ENCODE data around the gene RGL4.
"Not testable (repeated sequence)": the region's sequence is repeated elsewhere in the genome, so short reads cannot be mapped to it uniquely, and the experiment has no call there.

The RGL4 gene, protein sequence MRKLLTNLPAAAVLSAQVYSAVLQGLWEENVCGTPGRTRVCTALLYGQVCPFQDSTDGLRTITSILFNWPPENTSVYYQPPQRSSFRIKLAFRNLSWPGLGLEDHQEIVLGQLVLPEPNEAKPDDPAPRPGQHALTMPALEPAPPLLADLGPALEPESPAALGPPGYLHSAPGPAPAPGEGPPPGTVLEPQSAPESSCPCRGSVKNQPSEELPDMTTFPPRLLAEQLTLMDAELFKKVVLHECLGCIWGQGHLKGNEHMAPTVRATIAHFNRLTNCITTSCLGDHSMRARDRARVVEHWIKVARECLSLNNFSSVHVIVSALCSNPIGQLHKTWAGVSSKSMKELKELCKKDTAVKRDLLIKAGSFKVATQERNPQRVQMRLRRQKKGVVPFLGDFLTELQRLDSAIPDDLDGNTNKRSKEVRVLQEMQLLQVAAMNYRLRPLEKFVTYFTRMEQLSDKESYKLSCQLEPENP

DNA sequence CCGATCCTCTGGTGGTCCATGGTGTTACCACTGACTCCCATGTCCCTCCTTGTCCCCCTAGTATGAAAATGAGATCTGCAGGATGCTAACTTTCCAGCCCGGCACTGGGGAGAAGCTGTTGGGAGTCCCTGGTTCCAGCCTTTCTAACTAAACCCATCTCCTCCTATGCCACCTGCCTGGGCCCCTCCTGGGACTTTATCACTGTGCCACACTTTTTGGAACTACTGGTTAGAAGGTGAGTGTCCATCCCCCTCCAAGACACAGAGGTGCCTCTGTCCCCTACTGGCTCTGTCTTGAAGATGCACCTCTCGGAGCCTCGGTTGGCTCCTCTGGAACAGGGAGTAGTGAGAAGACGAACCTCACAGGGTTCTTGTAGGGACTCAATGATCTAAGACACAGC, at the start of gene RGL4:
Gene RGL4, plus strand, starts transcription at position 301 of the 400 bp plus-strand sequence. CDS start 1,018 bp downstream, outside the sequence.
- DNase-seq = no peak

DNA sequence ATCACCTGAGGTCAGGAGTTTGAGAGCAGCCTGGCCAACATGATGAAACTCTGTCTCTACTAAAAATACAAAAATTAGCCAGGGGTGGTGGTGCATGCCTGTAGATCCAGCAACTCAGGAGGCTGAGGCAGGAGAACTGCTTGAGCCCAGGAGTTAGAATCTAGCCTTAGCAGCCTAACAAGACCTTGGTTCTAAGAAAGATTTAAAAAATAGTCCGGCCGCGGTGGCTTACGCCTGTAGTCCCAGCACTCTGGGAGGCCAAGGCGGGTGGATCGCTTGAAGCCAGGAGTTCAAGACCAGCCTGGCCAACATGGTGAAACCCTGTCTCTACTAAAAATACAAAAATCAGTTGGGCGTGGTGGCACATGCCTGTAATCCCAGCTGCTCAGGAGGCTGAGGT, 44.3 kb upstream of the RGL4 start:
- DNase-seq = not testable (repeated sequence)

DNA sequence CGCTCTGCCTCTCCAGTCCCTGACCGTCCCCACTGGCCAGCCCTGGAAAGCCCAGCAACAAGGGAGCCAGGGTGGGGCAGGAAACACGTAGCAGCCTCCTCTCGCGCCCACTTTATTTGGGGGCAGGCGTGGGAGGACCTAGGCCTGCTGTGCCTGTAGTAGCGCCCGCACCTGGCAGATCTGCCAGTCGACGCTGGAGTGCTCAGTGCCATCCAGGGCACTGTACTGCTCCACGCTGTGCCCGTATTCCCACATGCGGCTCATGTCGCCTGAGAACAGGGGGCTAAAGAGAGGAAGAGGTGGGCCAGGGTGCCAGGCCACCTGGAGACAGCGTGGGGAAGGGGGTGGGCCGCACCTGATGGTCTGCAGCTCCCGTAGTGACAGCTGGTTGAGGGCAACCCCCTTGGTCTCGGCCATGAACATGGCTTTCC, 41.7 kb upstream of the RGL4 start:
- DNase-seq = no peak

DNA sequence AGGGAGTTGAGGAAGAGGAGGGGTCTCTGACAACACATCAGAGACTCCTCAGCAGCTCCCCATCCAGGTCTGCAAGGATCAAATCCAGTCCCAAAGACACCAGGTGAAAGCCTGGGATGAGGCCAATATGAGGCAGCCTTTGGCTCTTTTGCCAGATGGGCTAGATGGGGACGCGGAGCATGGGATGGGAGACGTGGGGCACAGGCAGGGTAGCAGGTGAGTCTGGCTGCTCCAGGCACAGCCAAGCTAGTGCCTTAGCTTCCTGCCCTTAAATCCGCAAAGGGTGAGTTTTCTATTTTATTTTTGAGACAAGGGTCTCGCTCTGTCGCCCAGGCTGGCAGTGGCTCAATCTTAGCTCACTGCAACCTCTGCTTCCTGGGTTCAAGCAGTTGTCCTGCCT, 39.1 kb upstream of the RGL4 start:
- no peak for DNase-seq

DNA sequence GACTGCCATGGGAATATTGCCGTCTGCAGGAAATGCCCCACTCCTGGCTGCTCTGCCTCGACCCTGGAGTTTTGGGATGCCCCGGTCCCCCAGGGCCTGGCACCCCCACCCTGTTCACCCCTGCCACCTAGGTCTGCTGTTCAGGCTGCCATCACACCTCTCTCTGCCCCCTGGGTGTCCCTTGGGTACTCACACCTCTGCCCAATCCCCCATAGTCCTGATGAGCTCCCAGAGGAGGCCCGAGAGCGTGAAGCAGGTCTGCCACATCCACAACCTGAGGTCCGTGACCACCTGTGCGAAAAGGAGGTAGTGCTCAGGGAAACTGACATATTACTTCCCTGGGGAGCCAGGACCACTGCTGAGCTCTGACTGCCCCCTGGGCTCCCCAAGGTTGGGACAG, 38.5 kb upstream of the RGL4 start:
- DNase-seq = no peak

- no peak for DNase-seq
Observed at GRCh38 chr22:23652711-23653110, 38.1 kb upstream of the RGL4 start.

GRCh38 chr22:23655891-23656475, 34.8 kb upstream of the RGL4 start:
- DNase-seq = no peak

GRCh38 chr22:23657727-23658126, 33.1 kb upstream of the RGL4 start:
- DNase-seq = no peak

GRCh38 chr22:23660381-23660780, 30.4 kb upstream of the RGL4 start:
- not testable (repeated sequence) for DNase-seq

GRCh38 chr22:23670378-23671295, 20.2 kb upstream of the RGL4 start:
- no peak for DNase-seq

DNA sequence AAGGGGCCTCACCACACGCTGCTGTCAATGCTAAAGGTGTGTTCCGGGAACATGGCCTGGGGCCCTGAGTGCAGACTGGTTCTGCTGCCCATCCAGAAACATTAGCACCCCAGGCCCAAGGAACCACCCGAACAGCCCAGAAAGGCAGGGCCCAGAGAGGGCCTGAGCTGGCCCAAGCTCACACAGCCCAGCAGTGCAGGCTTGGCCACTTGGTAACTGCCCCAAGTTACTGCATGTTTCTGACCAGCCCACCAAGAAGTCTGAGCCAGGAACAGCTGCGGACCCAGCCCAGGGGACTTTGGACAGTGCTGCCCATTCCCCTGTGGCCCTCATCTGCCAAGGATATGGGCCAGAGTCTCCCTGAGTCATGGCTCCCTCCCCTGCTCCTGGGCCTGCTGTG, 19.4 kb upstream of the RGL4 start:
- DNase-seq = not testable (repeated sequence)

GRCh38 chr22:23672307-23673049, 18.3 kb upstream of the RGL4 start:
- not testable (repeated sequence) for DNase-seq

DNA sequence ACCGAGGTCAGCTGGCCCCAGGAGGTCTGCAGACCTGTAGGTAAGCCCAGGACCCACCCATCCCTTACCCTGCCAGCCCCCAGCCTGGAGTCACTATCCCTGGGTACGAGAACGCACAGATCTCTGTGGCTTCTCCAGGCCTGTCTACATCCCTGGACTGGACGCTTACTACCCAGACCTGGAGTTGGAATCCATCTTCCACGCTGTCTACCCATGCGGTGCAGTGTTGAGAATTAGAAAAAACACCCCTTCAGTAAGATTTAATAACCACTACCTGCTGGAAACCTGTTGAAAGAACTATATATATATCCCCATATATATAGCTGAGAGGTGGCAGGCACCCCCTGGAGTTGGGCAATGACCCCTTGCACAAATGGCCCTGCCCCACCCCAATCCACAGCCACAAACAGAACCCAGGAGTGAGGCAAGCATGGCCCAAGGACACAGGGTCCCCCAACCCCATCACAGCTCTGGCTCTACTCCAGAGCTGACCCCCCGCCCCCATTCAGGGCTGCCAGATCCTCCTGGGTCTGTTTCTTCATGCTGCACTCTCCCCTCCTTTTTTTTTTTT, 17.7 kb upstream of the RGL4 start:
- no peak for DNase-seq

DNA sequence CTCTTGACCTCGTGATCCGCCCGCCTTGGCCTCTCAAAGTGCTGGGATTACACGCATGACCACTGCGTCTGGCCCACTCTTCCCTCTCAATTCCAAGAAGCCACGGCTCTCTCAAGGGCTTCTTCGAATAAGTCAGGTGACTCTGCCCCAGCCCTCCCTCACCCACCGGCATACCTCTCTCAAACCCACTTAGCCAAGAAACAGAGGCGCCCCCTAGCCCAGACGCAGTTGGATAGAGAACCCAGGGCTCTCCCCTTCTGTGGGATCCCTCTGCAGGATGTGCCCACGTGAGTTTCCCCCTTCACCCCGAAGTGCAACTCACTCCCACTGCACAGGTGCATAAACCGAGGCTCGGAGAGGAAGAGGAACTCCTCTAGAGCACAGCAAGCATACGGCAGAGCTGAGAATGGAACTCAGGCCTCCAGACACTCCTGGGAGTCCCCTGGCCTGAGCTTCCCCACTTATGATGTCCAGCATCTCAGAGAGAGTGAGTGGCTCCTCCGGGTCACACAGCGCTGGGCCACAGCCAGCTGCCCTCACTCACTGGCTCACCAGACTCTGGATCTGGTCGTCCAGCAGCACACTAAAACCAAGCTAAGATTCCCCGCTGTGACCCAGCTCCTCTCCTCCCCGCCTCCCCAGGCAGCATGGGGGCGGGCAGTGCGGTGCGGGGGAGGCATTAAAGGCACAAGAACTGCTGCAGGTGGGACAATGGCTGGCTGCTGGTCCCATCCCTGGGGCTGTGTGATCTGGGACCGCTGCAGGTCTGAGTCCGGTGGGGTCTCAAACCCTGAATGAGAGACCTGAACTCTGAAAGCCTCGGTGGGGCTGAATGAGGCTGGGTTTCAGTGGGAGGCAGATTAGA, 16.8 kb upstream of the RGL4 start:
- no peak for DNase-seq

DNA sequence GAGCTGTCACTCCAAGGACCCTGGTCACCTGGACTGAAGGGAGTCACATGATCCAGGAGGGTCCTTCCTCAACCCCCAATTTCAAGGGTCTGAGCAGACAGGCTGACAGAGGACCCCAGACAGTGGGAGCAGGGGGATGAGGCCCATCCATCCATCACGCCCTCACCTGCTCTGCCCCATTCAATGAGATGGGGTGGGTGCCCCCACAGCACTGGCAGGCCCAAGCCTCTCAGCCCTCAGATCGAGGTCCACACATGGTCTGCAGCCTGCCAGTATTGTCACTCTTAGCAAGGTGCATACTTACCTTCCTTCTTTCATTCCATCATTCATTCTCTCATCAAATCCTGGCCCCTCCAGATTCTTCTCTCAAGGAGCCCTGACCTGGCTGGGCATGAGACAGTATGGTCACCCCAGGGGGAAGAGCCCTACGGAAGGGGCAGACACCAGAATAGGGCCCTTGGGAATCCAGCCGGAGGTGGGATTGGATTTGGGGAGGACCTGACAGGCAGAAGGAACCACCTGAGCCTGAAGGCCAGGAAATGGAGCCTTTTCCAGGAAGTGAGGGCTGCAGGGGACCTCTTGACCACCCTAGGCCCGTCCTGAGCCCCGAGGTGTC, 15.8 kb upstream of the RGL4 start:
- DNase-seq = not testable (repeated sequence)

DNA sequence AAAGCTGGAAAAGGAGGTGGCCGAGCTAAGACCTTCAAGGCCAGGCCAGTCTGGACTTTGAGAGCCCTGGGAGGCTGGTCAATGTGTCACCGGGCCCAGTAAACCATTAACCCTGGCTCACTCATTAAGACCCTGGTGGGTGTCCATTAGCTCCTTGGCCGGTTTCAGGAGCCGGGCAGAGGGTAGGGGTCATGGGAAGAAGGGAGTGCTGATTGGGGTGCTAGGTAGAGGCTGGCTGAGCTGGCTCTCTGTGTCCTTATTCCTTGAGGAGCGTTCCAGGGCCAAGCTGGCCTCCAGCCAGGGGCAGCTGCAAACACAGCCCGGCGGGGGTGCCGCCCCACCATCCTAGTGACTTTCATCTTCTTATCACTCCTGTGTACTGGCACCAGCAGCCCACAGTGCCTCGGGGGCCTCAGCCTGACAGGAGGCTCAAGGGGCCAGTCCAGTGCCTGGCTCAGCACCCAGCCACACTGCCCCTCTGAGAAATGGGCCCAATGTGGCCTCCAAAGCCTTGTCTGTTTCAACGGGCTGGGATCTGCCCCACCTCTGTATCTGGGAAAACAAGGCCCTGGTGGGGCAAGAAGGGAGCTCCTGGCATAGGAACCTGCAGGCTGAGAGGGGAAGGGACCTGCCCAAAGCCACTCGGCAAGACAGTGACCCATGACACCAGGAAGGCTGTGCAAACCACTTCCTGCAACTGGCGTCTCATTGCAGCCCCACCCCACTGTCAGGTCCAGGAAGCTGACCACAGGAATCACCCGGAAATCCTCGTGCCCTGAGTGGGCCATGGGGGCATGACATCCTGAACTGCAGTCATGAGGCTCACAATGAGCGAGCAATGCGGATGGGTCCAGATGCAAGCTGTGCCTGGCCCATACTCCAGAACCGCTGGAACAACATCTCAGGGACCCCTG, 15.1 kb upstream of the RGL4 start:
- DNase-seq = no peak

DNA sequence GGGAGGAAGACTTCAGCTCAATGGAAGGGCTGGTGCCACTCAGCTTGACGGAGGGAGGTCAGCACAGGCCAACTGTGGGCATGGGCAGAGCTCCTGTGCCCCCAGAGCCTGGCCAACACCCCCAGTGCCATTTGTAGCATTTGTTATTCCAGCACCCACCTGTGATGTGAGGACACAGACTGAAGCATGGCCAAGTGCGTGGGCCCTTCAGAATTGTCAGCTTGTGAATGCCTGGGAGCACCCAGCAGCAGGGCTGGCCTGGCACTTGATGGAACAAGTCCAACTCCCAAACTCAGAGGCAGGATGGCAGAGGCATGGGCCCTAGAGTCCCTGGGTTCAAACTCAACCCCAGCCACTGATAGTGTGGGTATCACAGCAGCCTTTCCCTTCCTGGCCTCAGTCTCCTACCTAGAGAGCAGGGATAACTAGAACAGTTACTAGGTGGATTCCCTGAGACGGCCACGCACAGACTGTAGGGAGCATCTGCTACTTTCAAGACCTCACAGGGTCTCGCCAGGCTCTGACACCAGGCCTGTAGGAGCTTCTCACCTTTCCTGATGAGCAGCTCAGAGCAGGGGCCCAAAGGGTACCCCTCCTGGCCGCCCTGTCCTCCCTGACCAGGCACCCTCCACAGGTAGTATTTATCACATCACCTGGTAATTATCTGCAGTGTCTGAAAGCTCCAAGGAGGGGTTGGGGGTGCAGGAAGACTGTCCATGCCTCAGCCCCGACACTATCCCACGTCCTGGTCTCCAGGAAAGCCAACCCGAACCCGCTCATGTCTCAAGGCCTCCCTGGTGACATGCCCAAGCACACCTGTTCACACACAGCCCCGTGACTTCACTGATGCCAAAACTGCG, 13.7 kb upstream of the RGL4 start:
- not testable (repeated sequence) for DNase-seq

DNA sequence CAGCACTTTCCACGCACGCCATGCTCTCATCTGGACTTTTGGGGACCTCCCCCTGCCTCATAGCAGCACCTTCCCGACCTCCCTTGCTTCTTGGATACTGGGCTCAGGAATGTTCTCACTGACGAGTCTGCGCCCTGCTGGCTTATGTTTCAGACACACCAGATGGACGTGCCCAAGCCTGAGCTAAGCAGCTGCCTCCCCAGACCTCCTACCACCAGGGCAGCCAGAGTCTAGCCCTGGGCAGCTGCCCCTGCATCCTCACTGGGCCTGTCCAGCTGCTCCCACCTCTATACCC, 13.2 kb upstream of the RGL4 start:
- DNase-seq = no peak

DNA sequence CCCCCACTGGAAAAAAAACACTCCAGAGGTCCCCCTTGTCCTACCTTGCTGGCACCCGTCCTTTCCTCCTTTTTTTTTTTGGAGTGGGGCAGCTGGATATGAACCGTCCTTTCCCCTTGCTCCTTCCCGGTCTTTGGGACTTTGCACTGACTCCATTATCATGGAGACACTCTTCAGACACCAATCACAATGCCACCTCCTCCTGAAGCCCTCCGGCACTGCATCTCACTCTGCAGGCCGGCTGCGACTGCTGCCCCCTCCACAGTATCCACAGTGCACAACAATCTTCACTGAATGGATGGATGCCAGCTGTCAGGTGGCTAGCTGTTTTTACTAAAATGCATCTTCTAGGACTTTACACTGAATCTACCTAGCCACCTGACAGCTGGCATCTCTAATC, 12.7 kb upstream of the RGL4 start:
- no peak for DNase-seq
